Testis (tissue), 2 donors: ENCODE measurements around the gene HOXD13.

Experiments used
- CTCF ChIP-seq, 3 experiments: fragments of 450-650 bp in 2 of 3; fragments of 200-600 bp in 1 of 3; sonication (generic) in 1 of 3; IDR thresholded peaks; one replicate each; pipeline ENCODE4 v1.5.1; 2016 to 2019; ENCODE audit warnings: antibody characterized with exemption in 3 of 3, mild to moderate bottlenecking in 2 of 3, moderate library complexity in 1 of 3
- POLR2A ChIP-seq: fragments of 450-650 bp; IDR thresholded peaks from one replicate; pipeline ENCODE4 v1.6.1; 2017; ENCODE audit warnings: antibody characterized with exemption, mild to moderate bottlenecking, moderate library complexity

GRCh38 chr2:176142281-176142680 lies 49.8 kb downstream of the HOXD13 start:
- TF ChIP-seq CTCF (IDR thresholded peaks at IDR 0.05), result no peak
- TF ChIP-seq POLR2A, result no peak
